ENCODE measurements around the gene STARD7.
A peak's percentile ranks its signal among the peaks of the same experiment; 100 is the strongest.

The STARD7 gene

GRCh38 chr2:96195410-96196066 is 13.1 kb downstream of the STARD7 start:
- DNase-seq: no peak

- no peak for DNase-seq
Measured at GRCh38 chr2:96191937-96192670, 16.5 kb downstream of the STARD7 start.

- DNase-seq: no peak
Measured at GRCh38 chr2:96188821-96189526, 19.7 kb downstream of the STARD7 start.

- DNase-seq: no peak
Measured at GRCh38 chr2:96186562-96186961, 22.1 kb downstream of the STARD7 start.

GRCh38 chr2:96185516-96185915 is 23.1 kb downstream of the STARD7 start:
- DNase-seq: no peak

- no peak for DNase-seq
Measured at GRCh38 chr2:96184989-96185388, 23.6 kb downstream of the STARD7 start.

- no peak for DNase-seq
Measured at GRCh38 chr2:96184188-96184587, 24.4 kb downstream of the STARD7 start.

GRCh38 chr2:96181529-96181928 is 27.1 kb downstream of the STARD7 start:
- DNase-seq: no peak

GRCh38 chr2:96180521-96180920 is 28.1 kb downstream of the STARD7 start:
- DNase-seq: no peak

- no peak for DNase-seq
Measured at GRCh38 chr2:96180002-96180401, 28.6 kb downstream of the STARD7 start.

- DNase-seq: no peak
Measured at GRCh38 chr2:96176661-96177060, 32.0 kb downstream of the STARD7 start.

GRCh38 chr2:96175951-96176350 is 32.7 kb downstream of the STARD7 start:
- no peak for DNase-seq

- peak; percentile 88 for DNase-seq
Measured at GRCh38 chr2:96174251-96175144, 34.1 kb downstream of the STARD7 start.

- no peak for DNase-seq
Measured at GRCh38 chr2:96171831-96172230, 36.8 kb downstream of the STARD7 start.

GRCh38 chr2:96170626-96171025 is 38.0 kb downstream of the STARD7 start:
- no peak for DNase-seq

GRCh38 chr2:96169868-96170507 is 38.6 kb downstream of the STARD7 start:
- no peak for DNase-seq

GRCh38 chr2:96167407-96168013 is 41.1 kb downstream of the STARD7 start:
- no peak for DNase-seq

GRCh38 chr2:96164459-96165184 is 44.0 kb downstream of the STARD7 start:
- DNase-seq: peak; percentile 60

- DNase-seq: peak; percentile 57
Measured at GRCh38 chr2:96163768-96164429, 44.7 kb downstream of the STARD7 start.

- no peak for DNase-seq
Measured at GRCh38 chr2:96163415-96163767, 45.2 kb downstream of the STARD7 start.

- no peak for DNase-seq
Measured at GRCh38 chr2:96161898-96162297, 46.7 kb downstream of the STARD7 start.
